ENCODE data around the gene MCEMP1. TPM values are rescaled to one million over a fixed set of nuclear protein-coding genes. Genes with fewer than 3 reads are reported as not detected.
A peak's percentile ranks its signal among the peaks of the same experiment; 100 is the strongest.

The MCEMP1 gene
- total RNA-seq, 1 donor from 2014 or later: not detected

- TF ChIP-seq, protein P1, sequence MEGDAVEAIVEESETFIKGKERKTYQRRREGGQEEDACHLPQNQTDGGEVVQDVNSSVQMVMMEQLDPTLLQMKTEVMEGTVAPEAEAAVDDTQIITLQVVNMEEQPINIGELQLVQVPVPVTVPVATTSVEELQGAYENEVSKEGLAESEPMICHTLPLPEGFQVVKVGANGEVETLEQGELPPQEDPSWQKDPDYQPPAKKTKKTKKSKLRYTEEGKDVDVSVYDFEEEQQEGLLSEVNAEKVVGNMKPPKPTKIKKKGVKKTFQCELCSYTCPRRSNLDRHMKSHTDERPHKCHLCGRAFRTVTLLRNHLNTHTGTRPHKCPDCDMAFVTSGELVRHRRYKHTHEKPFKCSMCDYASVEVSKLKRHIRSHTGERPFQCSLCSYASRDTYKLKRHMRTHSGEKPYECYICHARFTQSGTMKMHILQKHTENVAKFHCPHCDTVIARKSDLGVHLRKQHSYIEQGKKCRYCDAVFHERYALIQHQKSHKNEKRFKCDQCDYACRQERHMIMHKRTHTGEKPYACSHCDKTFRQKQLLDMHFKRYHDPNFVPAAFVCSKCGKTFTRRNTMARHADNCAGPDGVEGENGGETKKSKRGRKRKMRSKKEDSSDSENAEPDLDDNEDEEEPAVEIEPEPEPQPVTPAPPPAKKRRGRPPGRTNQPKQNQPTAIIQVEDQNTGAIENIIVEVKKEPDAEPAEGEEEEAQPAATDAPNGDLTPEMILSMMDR (conservative IDR thresholded peaks at IDR 0.05; ENCODE audit: low read depth, low read length): no peak
- no peak for DNase-seq (ENCODE audit: low read depth)
- no peak overlapping the region for H3K4me3 ChIP-seq (ENCODE audit: low read depth, low read length)
Measured at GRCh38 chr19:7672522-7672921, 4.4 kb upstream of the MCEMP1 start.

DNA sequence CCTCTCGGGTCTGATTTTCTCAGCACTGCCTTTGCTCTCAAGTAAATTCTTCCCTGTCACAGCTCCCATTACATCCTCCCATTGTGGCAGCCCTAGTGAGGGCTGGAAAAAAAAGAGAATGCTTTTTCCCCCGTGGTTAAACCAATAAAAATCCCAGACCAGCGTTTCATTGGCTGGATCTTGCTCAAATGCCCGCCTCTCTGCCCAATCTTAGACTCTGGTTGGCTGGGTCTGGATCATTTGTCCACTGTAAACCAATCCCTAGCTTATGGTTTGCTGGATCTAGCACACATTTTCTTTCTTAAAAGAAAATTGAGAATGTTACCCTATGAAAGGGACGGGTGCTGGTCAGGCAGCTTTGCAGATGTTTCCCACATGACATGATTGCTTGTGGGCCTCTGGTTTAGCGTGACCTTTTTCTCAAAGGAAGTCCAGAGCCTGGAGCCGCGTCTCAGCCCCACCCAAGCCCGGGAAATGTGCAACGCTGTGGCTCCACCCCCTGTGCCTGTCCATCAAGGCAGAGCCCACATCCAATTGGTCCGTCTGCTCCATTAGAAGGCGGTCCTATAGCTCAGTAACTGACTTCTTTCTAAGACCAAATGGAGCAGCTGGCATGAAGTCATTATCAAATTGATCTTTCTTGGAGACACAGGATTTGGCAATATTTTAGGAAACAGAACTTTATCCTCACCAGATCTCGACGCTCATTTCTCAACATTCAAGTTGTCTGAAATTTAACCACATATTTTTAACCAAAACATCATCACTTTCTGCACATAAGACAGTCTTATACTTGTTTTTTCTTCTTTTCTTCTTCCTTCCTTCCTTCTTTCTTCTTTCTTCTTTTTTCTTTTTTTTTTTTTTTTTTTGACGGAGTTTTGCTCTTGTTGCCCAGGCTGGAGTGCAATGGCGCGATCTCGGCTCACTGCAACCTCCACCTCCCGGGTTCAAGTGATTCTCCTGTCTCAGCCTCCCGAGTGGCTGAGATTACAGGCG, 2.6 kb upstream of the MCEMP1 start:
- DNase-seq (ENCODE audit: low read depth): no peak
- H3K4me3 ChIP-seq (ENCODE audit: low read depth, low read length): no peak overlapping the region
- TF ChIP-seq, protein P1 (conservative IDR thresholded peaks at IDR 0.05; ENCODE audit: low read depth, low read length): no peak

- TF ChIP-seq, protein P1 (conservative IDR thresholded peaks at IDR 0.05; ENCODE audit: low read depth, low read length): no peak
- H3K4me3 ChIP-seq (ENCODE audit: low read depth, low read length): no peak overlapping the region
- DNase-seq (ENCODE audit: low read depth): no peak
Measured at GRCh38 chr19:7676376-7676775, 514 bp upstream of the MCEMP1 start.

GRCh38 chr19:7677669-7678311, 900 bp downstream of the MCEMP1 start:
- DNase-seq (ENCODE audit: low read depth): no peak
- no peak overlapping the region for H3K4me3 ChIP-seq (ENCODE audit: low read depth, low read length)
- TF ChIP-seq, protein P1 (conservative IDR thresholded peaks at IDR 0.05; ENCODE audit: low read depth, low read length): no peak

DNA sequence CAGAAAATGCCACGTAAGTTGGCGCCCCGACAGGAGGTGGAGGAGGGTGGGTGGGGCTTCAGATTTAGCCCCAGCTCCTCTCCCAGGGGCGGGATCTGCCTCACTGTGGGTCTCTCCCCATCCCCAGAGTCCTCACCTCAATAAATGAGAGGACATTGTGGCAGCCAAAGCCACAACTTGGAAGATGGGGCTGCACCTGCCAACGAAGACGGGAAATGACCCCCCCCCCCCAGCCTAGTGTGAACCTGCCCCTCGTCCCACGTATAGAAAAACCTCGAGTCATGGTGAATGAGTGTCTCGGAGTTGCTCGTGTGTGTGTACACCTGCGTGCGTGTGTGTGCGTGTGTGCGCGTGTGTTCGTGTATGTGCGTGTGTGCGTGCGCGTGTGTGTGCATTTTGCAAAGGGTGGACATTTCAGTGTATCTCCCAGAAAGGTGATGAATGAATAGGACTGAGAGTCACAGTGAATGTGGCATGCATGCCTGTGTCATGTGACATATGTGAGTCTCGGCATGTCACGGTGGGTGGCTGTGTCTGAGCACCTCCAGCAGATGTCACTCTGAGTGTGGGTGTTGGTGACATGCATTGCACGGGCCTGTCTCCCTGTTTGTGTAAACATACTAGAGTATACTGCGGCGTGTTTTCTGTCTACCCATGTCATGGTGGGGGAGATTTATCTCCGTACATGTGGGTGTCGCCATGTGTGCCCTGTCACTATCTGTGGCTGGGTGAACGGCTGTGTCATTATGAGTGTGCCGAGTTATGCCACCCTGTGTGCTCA, 2.3 kb downstream of the MCEMP1 start:
- no peak for DNase-seq (ENCODE audit: low read depth)
- TF ChIP-seq, protein P1 (conservative IDR thresholded peaks at IDR 0.05; ENCODE audit: low read depth, low read length): peak; percentile 14
- H3K4me3 ChIP-seq (ENCODE audit: low read depth, low read length): no peak overlapping the region

- H3K4me3 ChIP-seq (ENCODE audit: low read depth, low read length): peak overlapping the region; percentile 100
- TF ChIP-seq, protein P1 (conservative IDR thresholded peaks at IDR 0.05; ENCODE audit: low read depth, low read length): no peak
- no peak for DNase-seq (ENCODE audit: low read depth)
Measured at GRCh38 chr19:7679771-7680605, 3.1 kb downstream of the MCEMP1 start.

Data from epithelial cell of proximal tubule (primary cell).